ENCODE measurements around the gene LHX1.

GRCh38 chr17:36946726-36947091 lies 9.4 kb downstream of the LHX1 start:
- TF ChIP-seq CTCF (IDR thresholded peaks at IDR 0.05) (no peak), POLR2AphosphoS5 (IDR thresholded peaks at IDR 0.05) (no peak), EP300 (IDR thresholded peaks at IDR 0.05; ENCODE audit: low read depth) (no peak), POLR2A (IDR thresholded peaks at IDR 0.05) (no peak)
